ENCODE data around the gene ARL6IP5. TPM values are rescaled to one million over a fixed set of nuclear protein-coding genes. Genes with fewer than 3 reads are reported as not detected.

ARL6IP5 gene
- total RNA-seq, 1 experiment from 2014 or later, result 30.0 TPM

DNA sequence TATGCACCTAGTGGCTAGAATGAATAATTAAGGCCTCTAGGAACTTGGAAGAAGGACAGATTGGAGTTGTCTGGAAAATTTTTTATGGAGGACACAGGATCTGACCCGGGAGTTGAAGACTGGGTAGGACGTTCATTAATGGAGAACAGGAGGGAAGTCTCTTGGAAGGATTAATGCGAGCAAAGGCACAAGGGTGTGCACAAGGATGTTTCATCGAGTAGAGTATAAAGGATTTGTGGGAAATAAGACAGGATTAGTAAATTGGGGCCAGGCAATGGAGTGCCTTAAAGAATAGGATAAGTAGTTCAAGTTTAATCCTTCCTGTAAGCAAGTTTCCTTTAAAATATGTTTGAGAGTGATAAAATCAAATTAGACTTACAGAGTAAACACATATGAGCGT, 23.1 kb downstream of the ARL6IP5 start:
- Histone ChIP-seq H3K79me2 (ENCODE audit: insufficient read depth, low read length) (no peaks in the 10 kb centered on the region), H4K20me1 (ENCODE audit: insufficient read depth) (no peaks in the 10 kb centered on the region), H3K4me1 (ENCODE audit: control insufficient read depth in 1 of 2, insufficient read depth in 2 of 2, low read length in 2 of 2) (no peaks in the 10 kb centered on the region), H3K27me3 (ENCODE audit: insufficient read depth, low read length) (no peaks in the 10 kb centered on the region), H3K4me2 (ENCODE audit: low read length) (no peak overlapping the region), H3K27ac (ENCODE audit: low read depth, low read length) (no peak overlapping the region), H3K9me3 (ENCODE audit: control insufficient read depth in 1 of 2, insufficient read depth in 1 of 2, low read depth in 1 of 2, low read length in 2 of 2) (no peaks in the 10 kb centered on the region), H3K9ac (ENCODE audit: low read length) (no peak overlapping the region), H2AFZ (ENCODE audit: low read depth, low read length, poor library complexity, severe bottlenecking) (no peak overlapping the region), H3K4me3 (replicated peaks in 1 of 2; ENCODE audit: low read depth in 1 of 2, low read length in 2 of 2) (no peak overlapping the region), H3K9me2 (ENCODE audit: insufficient read depth) (no peaks in the 10 kb centered on the region), H3K36me3 (ENCODE audit: control insufficient read depth in 1 of 2, insufficient read depth in 2 of 2, low read length in 2 of 2) (no peaks in the 10 kb centered on the region; a peak in 1 of 4 replicates)
- ChIA-PET POLR2A (no interaction called here), RAD21 (ENCODE audit: low non-redundant PET in 1 of 2, low total read pairs in 2 of 2, uncharacterized antibody in 2 of 2, unreplicated experiment in 2 of 2) (no interaction called here), CTCF (interaction anchor here (2.7 kb wide), 1 partner anchor 13 kb away, joined by 8 read pairs; no protein-coding TSS in a partner anchor)
- intact Hi-C loops (cut with micrococcal nuclease), result no loop called here
- no TSS peak for BruUV-seq (replicated peaks)
- DNase-seq (ENCODE audit: low read depth, low spot score) (no peak), ATAC-seq (no peak)
- TF ChIP-seq, protein P1, sequence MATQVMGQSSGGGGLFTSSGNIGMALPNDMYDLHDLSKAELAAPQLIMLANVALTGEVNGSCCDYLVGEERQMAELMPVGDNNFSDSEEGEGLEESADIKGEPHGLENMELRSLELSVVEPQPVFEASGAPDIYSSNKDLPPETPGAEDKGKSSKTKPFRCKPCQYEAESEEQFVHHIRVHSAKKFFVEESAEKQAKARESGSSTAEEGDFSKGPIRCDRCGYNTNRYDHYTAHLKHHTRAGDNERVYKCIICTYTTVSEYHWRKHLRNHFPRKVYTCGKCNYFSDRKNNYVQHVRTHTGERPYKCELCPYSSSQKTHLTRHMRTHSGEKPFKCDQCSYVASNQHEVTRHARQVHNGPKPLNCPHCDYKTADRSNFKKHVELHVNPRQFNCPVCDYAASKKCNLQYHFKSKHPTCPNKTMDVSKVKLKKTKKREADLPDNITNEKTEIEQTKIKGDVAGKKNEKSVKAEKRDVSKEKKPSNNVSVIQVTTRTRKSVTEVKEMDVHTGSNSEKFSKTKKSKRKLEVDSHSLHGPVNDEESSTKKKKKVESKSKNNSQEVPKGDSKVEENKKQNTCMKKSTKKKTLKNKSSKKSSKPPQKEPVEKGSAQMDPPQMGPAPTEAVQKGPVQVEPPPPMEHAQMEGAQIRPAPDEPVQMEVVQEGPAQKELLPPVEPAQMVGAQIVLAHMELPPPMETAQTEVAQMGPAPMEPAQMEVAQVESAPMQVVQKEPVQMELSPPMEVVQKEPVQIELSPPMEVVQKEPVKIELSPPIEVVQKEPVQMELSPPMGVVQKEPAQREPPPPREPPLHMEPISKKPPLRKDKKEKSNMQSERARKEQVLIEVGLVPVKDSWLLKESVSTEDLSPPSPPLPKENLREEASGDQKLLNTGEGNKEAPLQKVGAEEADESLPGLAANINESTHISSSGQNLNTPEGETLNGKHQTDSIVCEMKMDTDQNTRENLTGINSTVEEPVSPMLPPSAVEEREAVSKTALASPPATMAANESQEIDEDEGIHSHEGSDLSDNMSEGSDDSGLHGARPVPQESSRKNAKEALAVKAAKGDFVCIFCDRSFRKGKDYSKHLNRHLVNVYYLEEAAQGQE (IDR thresholded peaks at IDR 0.05; ENCODE audit: low read depth), result no peak
- TF ChIP-seq SRF (IDR thresholded peaks at IDR 0.05; ENCODE audit: low read depth) (no peak), POLR2A (IDR thresholded peaks at IDR 0.05; ENCODE audit: borderline replicate concordance, extremely low read depth, insufficient read depth, insufficient read length) (no peak), ELF1 (IDR thresholded peaks at IDR 0.05; ENCODE audit: borderline replicate concordance, low read depth) (no peak), SIN3A (IDR thresholded peaks at IDR 0.05; ENCODE audit: low read depth) (no peak), EGR1 (IDR thresholded peaks at IDR 0.05; ENCODE audit: low read depth) (no peak), POLR2AphosphoS5 (IDR thresholded peaks at IDR 0.05; ENCODE audit: low read depth, low read length) (no peak), EZH2 (IDR thresholded peaks at IDR 0.05) (no peak), TCF7L2 (IDR thresholded peaks at IDR 0.05; ENCODE audit: borderline replicate concordance, extremely low read depth, insufficient read depth, insufficient read length) (no peak)

All from HCT116 (cell line).